NCI-H748 treated with DMSO at 0.1 percent for 48 hours (cell line): Measurements from ENCODE around the gene AZIN2.

Source experiments
- DNase-seq: peaks from one replicate; lab custom pipeline; 2025; lab: John Stamatoyannopoulos, UW

The AZIN2 gene

GRCh38 chr1:33152685-33153432, 71.9 kb downstream of the AZIN2 start:
- DNase-seq, result no peak

GRCh38 chr1:33153650-33154049, 72.7 kb downstream of the AZIN2 start:
- no peak for DNase-seq

- no peak for DNase-seq
Measured at GRCh38 chr1:33155877-33156538, 75.1 kb downstream of the AZIN2 start.

GRCh38 chr1:33157131-33157530, 76.2 kb downstream of the AZIN2 start:
- DNase-seq, result no peak

- DNase-seq, result no peak
Measured at GRCh38 chr1:33158366-33158765, 77.4 kb downstream of the AZIN2 start.

- DNase-seq, result no peak
Measured at GRCh38 chr1:33159577-33159976, 78.6 kb downstream of the AZIN2 start.

GRCh38 chr1:33161061-33161681, 80.2 kb downstream of the AZIN2 start:
- DNase-seq, result no peak

GRCh38 chr1:33162141-33162540, 81.2 kb downstream of the AZIN2 start:
- no peak for DNase-seq

- DNase-seq, result no peak
Measured at GRCh38 chr1:33163621-33164519, 82.9 kb downstream of the AZIN2 start.

GRCh38 chr1:33165209-33165608, 84.3 kb downstream of the AZIN2 start:
- DNase-seq, result no peak

- no peak for DNase-seq
Measured at GRCh38 chr1:33165809-33166208, 84.9 kb downstream of the AZIN2 start.

- no peak for DNase-seq
Measured at GRCh38 chr1:33167650-33168447, 86.9 kb downstream of the AZIN2 start.

- no peak for DNase-seq
Measured at GRCh38 chr1:33168556-33169289, 87.8 kb downstream of the AZIN2 start.

GRCh38 chr1:33169290-33170055, 88.5 kb downstream of the AZIN2 start:
- DNase-seq, result no peak
